Measurements from ENCODE around the gene ZNF408.

GRCh38 chr11:46745995-46746394 lies 45.2 kb downstream of the ZNF408 start:
- TF ChIP-seq CTCF (IDR thresholded peaks at IDR 0.05) (no peak), POLR2A (IDR thresholded peaks at IDR 0.05) (no peak)

All from prostate gland (tissue), 2 donors.